Panc1 (cell line): ENCODE results near the gene TMEM63C. TPM values are rescaled to one million over a fixed set of nuclear protein-coding genes. Genes with fewer than 3 reads are reported as not detected.
A peak's percentile ranks its signal among the peaks of the same experiment; 100 is the strongest.

Source experiments
- ATAC-seq: fragments of 200-7000 bp; cut with Tn5 transposase; 2 replicates; pipeline ENCODE4 v1.9.1; 2020; ENCODE audit warnings: mild to moderate bottlenecking, moderate library complexity
- BruUV-seq: library from RNA; stranded (reverse); fragments of 400-500 nt; replicated peaks from 2 replicates; lab custom pipeline; 2021; lab: Mats Ljungman, UMichigan
- CTCF ChIA-PET: fragments of 300-600 bp; sonication (Branson Sonifier 250); formaldehyde crosslinking; loops from one replicate; lab custom pipeline; 2022; ENCODE audit warnings: antibody characterized with exemption; lab: Charles Lee
- POLR2A ChIA-PET: fragments of 300-600 bp; sonication (Branson Sonifier 250); formaldehyde crosslinking; loops from one replicate; lab custom pipeline; 2022; ENCODE audit warnings: antibody characterized with exemption; lab: Charles Lee
- DNase-seq: peaks from one replicate; pipeline ENCODE4 v3.0.0-alpha.2; 2010; ENCODE audit warnings: low read depth, low spot score
- H3K27ac ChIP-seq: 2 replicates; pipeline ENCODE4 v1.5.1; 2011; ENCODE audit warnings: mild to moderate bottlenecking, low read length, inconsistent platforms
- H3K27me3 ChIP-seq: fragments of 200-500 bp; sonication (Bioruptor generic); 2 replicates; pipeline ENCODE4 v1.6.0; 2014; ENCODE audit warnings: low read length, inconsistent platforms; ENCODE audit not compliant: control insufficient read depth, insufficient read depth
- H3K36me3 ChIP-seq: fragments of 200-500 bp; sonication (Bioruptor generic); 2 replicates; pipeline ENCODE4 v1.5.1; 2014; ENCODE audit warnings: inconsistent platforms, mild to moderate bottlenecking, low read length, moderate library complexity; ENCODE audit not compliant: control insufficient read depth, insufficient read depth
- H3K4me1 ChIP-seq: 2 replicates; pipeline ENCODE4 v1.5.1; 2011; ENCODE audit warnings: inconsistent platforms, mild to moderate bottlenecking, low read length, moderate library complexity; ENCODE audit not compliant: control insufficient read depth, insufficient read depth
- H3K4me3 ChIP-seq, 2 experiments: 2 replicates each; pipeline ENCODE4 v1.5.1; 2011 to 2012; ENCODE audit warnings: low read depth in 2 of 2, low read length in 2 of 2, mild to moderate bottlenecking in 2 of 2, inconsistent platforms in 1 of 2, moderate library complexity in 1 of 2
- H3K9me3 ChIP-seq: fragments of 200-500 bp; sonication (Bioruptor generic); 2 replicates; pipeline ENCODE4 v1.5.1; 2014; ENCODE audit warnings: low read depth, mild to moderate bottlenecking, inconsistent platforms, low read length, moderate library complexity; ENCODE audit not compliant: control insufficient read depth, insufficient read depth
- CTCF ChIP-seq: fragments of 450-650 bp; IDR thresholded peaks from 2 replicates; pipeline ENCODE4 v1.5.1; 2017; ENCODE audit warnings: mild to moderate bottlenecking
- POLR2AphosphoS5 ChIP-seq: IDR thresholded peaks from 2 replicates; pipeline ENCODE4 v1.6.1; 2012; ENCODE audit warnings: mild to moderate bottlenecking, low read depth, low read length, moderate library complexity
- REST ChIP-seq, 2 experiments: IDR thresholded peaks; 2 replicates each; pipeline ENCODE4 v1.6.1; 2011 to 2012; ENCODE audit warnings: low read depth in 2 of 2, control low read depth in 1 of 2, low read length in 1 of 2, mild to moderate bottlenecking in 1 of 2, moderate library complexity in 1 of 2; ENCODE audit not compliant: insufficient read depth in 1 of 2
- SIN3A ChIP-seq: IDR thresholded peaks from 2 replicates; pipeline ENCODE4 v1.6.1; 2012; ENCODE audit warnings: low read depth, mild to moderate bottlenecking, low read length, moderate library complexity, borderline replicate concordance; ENCODE audit not compliant: insufficient read depth
- TCF7L2 ChIP-seq: IDR thresholded peaks from 2 replicates; pipeline ENCODE4 v1.6.1; 2011; ENCODE audit warnings: mild to moderate bottlenecking, low read depth, low read length, inconsistent platforms
- in situ Hi-C: cut with HindIII; loops from 2 replicates; pipeline ENCODE4 v1.10.0; 2016; ENCODE audit warnings: low sequenced_read_pairs, low pct_unique_long_range_greater_than_20kb
- intact Hi-C: fragments of 100-400 bp; cut with micrococcal nuclease; formaldehyde crosslinking; loops from one replicate; pipeline ENCODE4 v1.10.0; 2022; ENCODE audit not compliant: unreplicated experiment
- total RNA-seq: library from RNA; stranded (reverse); gene quantifications from one replicate; pipeline ENCODE4 v1.2.1, GENCODE V29; 2021; ENCODE audit not compliant: unreplicated experiment

The TMEM63C gene
- total RNA-seq, 1 experiment from 2014 or later = 2.4 TPM

GRCh38 chr14:77203611-77204458, 22.2 kb downstream of the TMEM63C start:
- peak; percentile 59; the same call in 1 of the 2 replicates for ATAC-seq
- ChIA-PET CTCF (no interaction called here), POLR2A (no interaction called here)
- Histone ChIP-seq H3K9me3 (no peaks in the 10 kb centered on the region), H3K4me3 (no peak overlapping the region), H3K36me3 (no peaks in the 10 kb centered on the region), H3K27me3 (no peaks in the 10 kb centered on the region), H3K4me1 (no peaks in the 10 kb centered on the region), H3K27ac (no peak overlapping the region)
- no TSS peak for BruUV-seq
- intact Hi-C loops (no loop called here), in situ Hi-C loops (no loop called here)
- no peak for DNase-seq
- TF ChIP-seq CTCF = no peak
- TF ChIP-seq REST (IDR thresholded peaks at IDR 0.05; ENCODE audit: insufficient read depth in 1 of 2, low read depth in 2 of 2, low read length in 1 of 2) = no peak
- no peak for TF ChIP-seq POLR2AphosphoS5
- no peak for TF ChIP-seq SIN3A
- TF ChIP-seq TCF7L2 = no peak

- no peaks in the 10 kb centered on the region for H3K27me3 ChIP-seq
- intact Hi-C loops = no loop called here
- ATAC-seq = no peak
- no peaks in the 10 kb centered on the region for H3K4me1 ChIP-seq
- CTCF ChIA-PET = no interaction called here
- no peak overlapping the region for H3K27ac ChIP-seq
- POLR2A ChIA-PET = no interaction called here
- no peaks in the 10 kb centered on the region for H3K36me3 ChIP-seq
- TF ChIP-seq TCF7L2 (no peak), POLR2AphosphoS5 (no peak), CTCF (no peak), SIN3A (no peak), REST (IDR thresholded peaks at IDR 0.05; ENCODE audit: insufficient read depth in 1 of 2, low read depth in 2 of 2, low read length in 1 of 2) (no peak)
- no TSS peak for BruUV-seq
- DNase-seq = no peak
- H3K4me3 ChIP-seq = no peak overlapping the region
- in situ Hi-C loops = no loop called here
- no peaks in the 10 kb centered on the region for H3K9me3 ChIP-seq
These were observed 22.8 kb downstream of the TMEM63C start for GRCh38 chr14:77204459-77204771.
